GM21360 (cell line): ENCODE data around the gene CEL.
"Not testable (repeated sequence)": the region's sequence is repeated elsewhere in the genome, so short reads cannot be mapped to it uniquely, and the experiment has no call there.

Source experiments
- ATAC-seq: cut with Tn5 transposase; IDR thresholded peaks from one replicate; pipeline ENCODE4 v1.9.1; 2021; ENCODE audit warnings: mild to moderate bottlenecking, moderate library complexity; ENCODE audit not compliant: unreplicated experiment

Gene CEL

GRCh38 chr9:133080786-133081779 is 19.3 kb downstream of the CEL start:
- ATAC-seq = not testable (repeated sequence)

- not testable (repeated sequence) for ATAC-seq
Measured at GRCh38 chr9:133081957-133082644, 20.3 kb downstream of the CEL start.

- not testable (repeated sequence) for ATAC-seq
Measured at GRCh38 chr9:133083688-133084087, 21.9 kb downstream of the CEL start.

GRCh38 chr9:133086212-133086860 is 24.6 kb downstream of the CEL start:
- not testable (repeated sequence) for ATAC-seq

- ATAC-seq = no peak
Measured at GRCh38 chr9:133086894-133087293, 25.1 kb downstream of the CEL start.

- no peak for ATAC-seq
Measured at GRCh38 chr9:133087429-133088145, 25.8 kb downstream of the CEL start.

GRCh38 chr9:133088146-133088750 is 26.5 kb downstream of the CEL start:
- no peak for ATAC-seq

GRCh38 chr9:133088756-133089155 is 27.0 kb downstream of the CEL start:
- no peak for ATAC-seq

- ATAC-seq = no peak
Measured at GRCh38 chr9:133089271-133089671, 27.5 kb downstream of the CEL start.

GRCh38 chr9:133090187-133090586 is 28.4 kb downstream of the CEL start:
- no peak for ATAC-seq

- ATAC-seq = no peak
Measured at GRCh38 chr9:133090752-133091385, 29.1 kb downstream of the CEL start.

GRCh38 chr9:133094351-133094750 is 32.6 kb downstream of the CEL start:
- not testable (repeated sequence) for ATAC-seq

- ATAC-seq = no peak
Measured at GRCh38 chr9:133094842-133095393, 33.1 kb downstream of the CEL start.

GRCh38 chr9:133098104-133098754 is 36.4 kb downstream of the CEL start:
- ATAC-seq = no peak

GRCh38 chr9:133098871-133099270 is 37.1 kb downstream of the CEL start:
- no peak for ATAC-seq

- no peak for ATAC-seq
Measured at GRCh38 chr9:133099726-133100505, 38.1 kb downstream of the CEL start.

- ATAC-seq = no peak
Measured at GRCh38 chr9:133100506-133101355, 39.0 kb downstream of the CEL start.
